ENCODE results near the gene PRDM7.

DNA sequence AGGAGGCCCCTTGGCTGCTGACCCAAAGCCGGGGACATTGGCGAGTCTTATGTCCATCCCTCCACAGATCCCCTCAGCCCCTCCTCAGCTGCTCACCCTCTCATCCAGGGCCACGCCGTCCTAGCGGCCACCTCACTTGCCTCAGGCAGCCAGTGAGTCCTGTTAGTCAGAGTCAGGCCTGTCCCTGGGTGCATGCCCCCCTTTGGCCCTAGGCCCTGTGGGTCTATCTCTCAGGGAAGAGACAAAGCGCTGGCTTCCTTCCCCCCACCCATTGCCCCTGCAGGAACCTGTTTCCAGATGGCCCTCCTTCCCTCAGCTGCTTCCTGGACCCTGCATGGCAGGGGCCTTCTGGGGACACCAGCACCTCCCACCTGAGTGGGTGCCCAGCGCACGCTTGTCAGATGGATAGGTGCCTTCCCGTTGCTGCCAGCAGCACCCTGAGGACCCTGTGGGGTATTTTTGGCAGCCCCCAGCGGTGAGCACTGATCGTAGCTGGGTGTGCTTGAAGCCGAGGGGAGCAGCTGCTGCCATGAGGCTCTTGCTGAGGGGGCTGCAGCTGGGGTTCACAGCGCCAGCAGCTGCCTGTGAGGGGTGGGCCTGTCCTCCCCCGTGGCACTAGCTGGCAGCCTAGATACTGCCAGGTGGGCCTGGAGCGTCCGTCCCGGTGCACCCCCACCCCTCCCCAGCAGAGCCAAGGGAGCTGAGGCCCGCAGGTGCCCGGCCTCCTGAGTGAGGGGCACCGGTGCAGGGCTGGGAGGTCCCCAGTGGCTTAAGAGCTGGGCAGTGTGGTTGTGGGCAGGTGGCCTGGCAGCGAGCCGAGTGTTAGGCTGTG lies 66.2 kb downstream of the PRDM7 start:
- TF ChIP-seq, protein P1, sequence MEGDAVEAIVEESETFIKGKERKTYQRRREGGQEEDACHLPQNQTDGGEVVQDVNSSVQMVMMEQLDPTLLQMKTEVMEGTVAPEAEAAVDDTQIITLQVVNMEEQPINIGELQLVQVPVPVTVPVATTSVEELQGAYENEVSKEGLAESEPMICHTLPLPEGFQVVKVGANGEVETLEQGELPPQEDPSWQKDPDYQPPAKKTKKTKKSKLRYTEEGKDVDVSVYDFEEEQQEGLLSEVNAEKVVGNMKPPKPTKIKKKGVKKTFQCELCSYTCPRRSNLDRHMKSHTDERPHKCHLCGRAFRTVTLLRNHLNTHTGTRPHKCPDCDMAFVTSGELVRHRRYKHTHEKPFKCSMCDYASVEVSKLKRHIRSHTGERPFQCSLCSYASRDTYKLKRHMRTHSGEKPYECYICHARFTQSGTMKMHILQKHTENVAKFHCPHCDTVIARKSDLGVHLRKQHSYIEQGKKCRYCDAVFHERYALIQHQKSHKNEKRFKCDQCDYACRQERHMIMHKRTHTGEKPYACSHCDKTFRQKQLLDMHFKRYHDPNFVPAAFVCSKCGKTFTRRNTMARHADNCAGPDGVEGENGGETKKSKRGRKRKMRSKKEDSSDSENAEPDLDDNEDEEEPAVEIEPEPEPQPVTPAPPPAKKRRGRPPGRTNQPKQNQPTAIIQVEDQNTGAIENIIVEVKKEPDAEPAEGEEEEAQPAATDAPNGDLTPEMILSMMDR (IDR thresholded peaks at IDR 0.05) = no peak
- TF ChIP-seq POLR2A (IDR thresholded peaks at IDR 0.05) = no peak

All from gastroesophageal sphincter (tissue), 3 donors.